ENCODE measurements around the gene CCDC47. TPM values are rescaled to one million over a fixed set of nuclear protein-coding genes. Genes with fewer than 3 reads are reported as not detected.

Gene CCDC47
- total and polyA plus RNA-seq, 8 donors, result 81.6 to 111 (median 89.4) TPM

DNA sequence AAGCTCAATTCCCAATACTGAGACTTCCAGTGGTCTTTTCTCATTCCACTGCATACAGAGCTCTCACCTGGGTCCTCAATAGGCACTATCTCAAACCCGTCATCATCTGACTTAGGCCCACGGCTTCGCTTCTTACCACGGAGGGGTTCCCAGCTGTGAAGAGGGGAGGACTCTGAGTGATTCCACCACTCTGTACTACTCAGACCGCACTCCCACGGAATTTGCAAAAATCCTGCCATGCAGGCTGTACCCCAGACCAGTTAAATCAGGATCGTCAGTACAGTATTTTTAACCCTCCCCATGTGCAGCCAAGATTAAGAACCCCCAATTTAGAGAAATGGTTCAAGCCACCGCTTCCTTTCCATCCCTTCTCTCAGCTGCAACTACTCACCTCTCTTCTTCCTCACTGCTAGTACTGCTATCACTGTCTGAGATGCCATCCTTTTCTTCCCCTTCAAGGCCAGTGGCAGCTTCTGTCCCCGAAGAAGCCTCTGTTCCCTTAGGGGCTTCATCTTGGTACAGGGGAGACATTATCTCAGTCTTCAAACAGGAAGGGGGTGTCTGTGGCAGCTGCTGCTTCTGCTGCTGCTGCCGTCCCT is 47.7 kb upstream of the CCDC47 start:
- Histone ChIP-seq H3K4me3 (no peak overlapping the region), H3K4me1 (peaks cover 6 to 31% of the 10 kb centered on the region in 2 donors), H3K36me3 (peaks cover 0 to 98% of the 10 kb centered on the region in 2 donors), H3K27me3 (no peaks in the 10 kb centered on the region), H3K9me3 (no peaks in the 10 kb centered on the region), H3K27ac (no peak overlapping the region)
- TF ChIP-seq, protein P1, sequence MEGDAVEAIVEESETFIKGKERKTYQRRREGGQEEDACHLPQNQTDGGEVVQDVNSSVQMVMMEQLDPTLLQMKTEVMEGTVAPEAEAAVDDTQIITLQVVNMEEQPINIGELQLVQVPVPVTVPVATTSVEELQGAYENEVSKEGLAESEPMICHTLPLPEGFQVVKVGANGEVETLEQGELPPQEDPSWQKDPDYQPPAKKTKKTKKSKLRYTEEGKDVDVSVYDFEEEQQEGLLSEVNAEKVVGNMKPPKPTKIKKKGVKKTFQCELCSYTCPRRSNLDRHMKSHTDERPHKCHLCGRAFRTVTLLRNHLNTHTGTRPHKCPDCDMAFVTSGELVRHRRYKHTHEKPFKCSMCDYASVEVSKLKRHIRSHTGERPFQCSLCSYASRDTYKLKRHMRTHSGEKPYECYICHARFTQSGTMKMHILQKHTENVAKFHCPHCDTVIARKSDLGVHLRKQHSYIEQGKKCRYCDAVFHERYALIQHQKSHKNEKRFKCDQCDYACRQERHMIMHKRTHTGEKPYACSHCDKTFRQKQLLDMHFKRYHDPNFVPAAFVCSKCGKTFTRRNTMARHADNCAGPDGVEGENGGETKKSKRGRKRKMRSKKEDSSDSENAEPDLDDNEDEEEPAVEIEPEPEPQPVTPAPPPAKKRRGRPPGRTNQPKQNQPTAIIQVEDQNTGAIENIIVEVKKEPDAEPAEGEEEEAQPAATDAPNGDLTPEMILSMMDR (IDR thresholded peaks at IDR 0.05), result no peak
- ATAC-seq (no peak), DNase-seq (no peak)
- intact Hi-C loops (cut with DNase I), result no loop called here

DNA sequence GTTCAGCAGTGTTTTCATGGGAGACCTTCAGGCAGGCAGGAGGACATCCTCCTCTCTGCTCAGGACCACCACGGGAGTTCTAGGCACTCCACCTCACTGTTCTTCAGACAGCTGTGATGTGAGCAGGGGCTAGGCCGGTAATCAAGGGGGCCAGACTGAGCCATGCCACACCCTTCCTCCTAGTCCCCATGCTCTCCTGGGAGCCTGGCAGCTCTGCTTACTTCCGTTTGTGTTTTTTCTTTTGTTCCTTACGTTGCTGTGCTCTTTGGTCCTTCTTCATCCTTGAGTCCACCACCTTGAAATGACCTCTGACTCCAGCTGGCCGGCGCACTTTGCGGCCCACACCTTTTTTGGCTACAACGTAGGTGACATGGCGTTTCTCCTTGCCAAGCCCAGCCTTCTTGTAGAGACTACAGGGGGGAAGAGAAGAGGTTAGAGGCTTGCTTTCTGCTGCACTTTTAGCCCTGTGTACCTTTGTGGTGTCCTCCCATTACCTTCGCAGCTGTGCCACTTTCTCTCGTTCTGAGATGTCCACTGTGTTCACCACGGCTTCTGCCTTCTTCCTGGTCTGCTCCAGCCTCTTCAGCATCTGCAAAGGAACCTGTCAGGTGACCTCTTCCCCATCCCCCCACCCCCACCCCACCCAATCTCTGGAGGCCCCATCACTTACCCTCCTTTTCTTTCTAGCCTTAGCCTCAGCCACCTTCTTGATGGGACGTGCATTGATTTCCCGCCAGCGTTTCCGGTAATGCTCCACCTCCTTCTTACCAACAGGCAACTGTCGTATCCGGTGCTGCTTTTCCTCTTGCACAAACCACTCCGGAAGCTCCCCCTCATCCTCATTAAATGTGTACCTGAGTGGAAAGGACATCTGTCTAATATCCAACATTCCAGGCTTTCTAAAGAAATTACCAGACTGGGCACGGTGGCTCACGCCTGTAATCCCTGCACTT is 46.5 kb upstream of the CCDC47 start:
- TF ChIP-seq, protein P1 (IDR thresholded peaks at IDR 0.05), result no peak
- Histone ChIP-seq H3K27ac (peak overlapping the region in 1 of 2 donors; percentile 55), H3K27me3 (no peaks in the 10 kb centered on the region), H3K4me1 (peaks cover 0 to 19% of the 10 kb centered on the region in 2 donors), H3K4me3 (no peak overlapping the region), H3K36me3 (peaks cover 7 to 100% of the 10 kb centered on the region in 2 donors), H3K9me3 (no peaks in the 10 kb centered on the region)
- no peak for DNase-seq
- intact Hi-C loops (cut with DNase I), result no loop called here
- no peak for ATAC-seq

DNA sequence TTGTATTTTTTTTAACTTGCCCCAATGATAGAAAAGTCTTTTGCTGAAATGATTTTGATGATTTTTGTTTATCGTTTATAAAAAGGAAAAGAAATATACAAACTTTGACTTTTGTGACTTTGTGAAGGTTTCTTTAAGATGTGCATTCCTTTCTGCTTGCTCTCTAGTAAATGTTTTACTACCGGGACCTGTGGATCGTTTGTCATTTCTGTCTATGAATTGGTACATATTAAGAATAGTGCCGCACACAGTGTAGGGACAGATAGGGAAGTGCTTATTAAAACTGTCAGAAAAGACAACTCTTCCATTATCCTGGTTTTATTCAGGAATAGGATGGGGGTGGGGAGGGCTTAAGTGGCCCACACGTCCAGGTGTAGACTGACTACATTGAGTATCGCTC is 45.7 kb upstream of the CCDC47 start:
- H3K36me3 ChIP-seq, result peaks cover 7 to 100% of the 10 kb centered on the region in 2 donors
- ATAC-seq, result no peak

DNA sequence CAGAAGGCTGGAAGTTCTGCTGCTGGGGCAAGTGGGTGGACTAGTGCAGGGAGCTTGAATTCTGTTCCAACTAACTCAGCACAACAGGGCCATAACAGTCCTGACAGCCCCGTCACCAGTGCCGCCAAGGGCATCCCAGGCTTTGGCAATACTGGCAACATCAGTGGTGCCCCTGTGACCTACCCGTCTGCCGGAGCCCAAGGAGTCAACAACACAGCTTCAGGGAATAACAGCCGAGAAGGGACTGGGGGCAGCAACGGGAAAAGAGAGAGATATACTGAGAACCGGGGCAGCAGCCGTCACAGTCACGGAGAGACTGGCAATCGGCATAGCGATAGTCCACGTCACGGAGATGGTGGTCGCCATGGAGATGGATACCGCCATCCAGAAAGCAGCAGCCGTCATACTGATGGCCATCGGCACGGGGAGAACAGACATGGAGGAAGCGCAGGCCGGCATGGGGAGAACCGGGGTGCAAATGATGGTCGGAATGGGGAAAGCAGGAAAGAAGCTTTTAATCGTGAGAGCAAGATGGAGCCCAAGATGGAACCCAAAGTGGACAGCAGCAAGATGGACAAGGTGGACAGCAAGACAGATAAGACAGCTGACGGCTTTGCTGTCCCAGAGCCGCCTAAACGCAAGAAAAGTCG is 44.5 kb upstream of the CCDC47 start:
- TF ChIP-seq, protein P1 (IDR thresholded peaks at IDR 0.05), result no peak
- intact Hi-C loops (cut with DNase I), result no loop called here
- Histone ChIP-seq H3K4me1 (peaks cover 0 to 14% of the 10 kb centered on the region in 2 donors), H3K27ac (no peak overlapping the region), H3K9me3 (no peaks in the 10 kb centered on the region), H3K4me3 (no peak overlapping the region), H3K27me3 (no peaks in the 10 kb centered on the region), H3K36me3 (peaks cover 7 to 100% of the 10 kb centered on the region in 2 donors)
- DNase-seq (no peak), ATAC-seq (no peak)

More for the DNA sequence above, 45.7 kb upstream of the CCDC47 start:
- H3K27ac ChIP-seq, result peak overlapping the region in 1 of 2 donors; percentile 55
- intact Hi-C loops (cut with DNase I), result no loop called here
- no peak for DNase-seq
- TF ChIP-seq, protein P1 (IDR thresholded peaks at IDR 0.05), result no peak
- no peaks in the 10 kb centered on the region for H3K9me3 ChIP-seq
- H3K27me3 ChIP-seq, result no peaks in the 10 kb centered on the region
- peaks cover 0 to 14% of the 10 kb centered on the region in 2 donors for H3K4me1 ChIP-seq
- H3K4me3 ChIP-seq, result no peak overlapping the region

All from left lung (tissue), 10 donors.